CD4-positive, alpha-beta memory T cell (primary cell): ENCODE measurements around the gene BPIFB3. TPM values are rescaled to one million over a fixed set of nuclear protein-coding genes. Genes with fewer than 3 reads are reported as not detected.

ENCODE experiments used
- CTCF ChIA-PET: fragments of 350-600 bp; sonication (Branson Sonifier 250); formaldehyde crosslinking; loops from one replicate; lab custom pipeline; 2021; ENCODE audit warnings: inconsistent platforms; ENCODE audit not compliant: partially characterized antibody; lab: Charles Lee
- POLR2A ChIA-PET: fragments of 350-600 bp; sonication (Branson Sonifier 250); formaldehyde crosslinking; loops from one replicate; lab custom pipeline; 2021; ENCODE audit not compliant: partially characterized antibody; lab: Charles Lee
- DNase-seq, 5 donors: peaks; one replicate each; pipeline versions ENCODE4 v3.0.0 to v3.0.0-alpha.2; 2020 to 2022; ENCODE audit warnings: mixed read lengths in 1 of 5
- H3K27ac ChIP-seq: one replicate; pipeline ENCODE4 v1.7.0; 2013; ENCODE audit warnings: low read depth, low read length
- H3K27me3 ChIP-seq: 2 replicates; pipeline ENCODE4 v1.7.0; 2013; ENCODE audit warnings: mild to moderate bottlenecking, low read length, moderate library complexity; ENCODE audit not compliant: insufficient read depth
- H3K36me3 ChIP-seq: 2 replicates; pipeline ENCODE4 v1.7.0; 2013; ENCODE audit warnings: mild to moderate bottlenecking, low read length, moderate library complexity; ENCODE audit not compliant: insufficient read depth
- H3K4me1 ChIP-seq: 2 replicates; pipeline ENCODE4 v1.7.0; 2013; ENCODE audit warnings: mild to moderate bottlenecking, low read length, moderate library complexity; ENCODE audit not compliant: insufficient read depth
- H3K4me3 ChIP-seq, 2 donors: one replicate each; pipeline ENCODE4 v1.7.0; 2013; ENCODE audit warnings: low read length in 2 of 2, mild to moderate bottlenecking in 1 of 2
- H3K9me3 ChIP-seq, 2 donors: one replicate each; pipeline ENCODE4 v1.7.0; 2013; ENCODE audit warnings: low read length in 2 of 2, control low read depth in 1 of 2; ENCODE audit not compliant: control insufficient read depth in 1 of 2
- H3K27ac Mint-ChIP-seq, 7 donors: one replicate each; pipeline ENCODE4 v1.8.0; 2020 to 2021; ENCODE audit warnings: mixed read lengths in 7 of 7, mild to moderate bottlenecking in 6 of 7, inconsistent platforms in 3 of 7, moderate library complexity in 3 of 7
- H3K27me3 Mint-ChIP-seq, 2 donors: one replicate each; pipeline ENCODE4 v1.8.0; 2020 to 2021; ENCODE audit warnings: mixed read lengths in 2 of 2
- H3K36me3 Mint-ChIP-seq, 2 donors: one replicate each; pipeline ENCODE4 v1.8.0; 2020 to 2021; ENCODE audit warnings: mixed read lengths in 2 of 2, inconsistent platforms in 1 of 2, mild to moderate bottlenecking in 1 of 2
- H3K4me1 Mint-ChIP-seq, 4 donors: one replicate each; pipeline ENCODE4 v1.8.0; 2020 to 2021; ENCODE audit warnings: mixed read lengths in 4 of 4, mild to moderate bottlenecking in 1 of 4
- H3K4me3 Mint-ChIP-seq, 8 donors: one replicate each; pipeline ENCODE4 v1.8.0; 2020 to 2021; ENCODE audit warnings: mixed read lengths in 8 of 8, mild to moderate bottlenecking in 7 of 8, moderate library complexity in 6 of 8, inconsistent platforms in 3 of 8
- H3K9me3 Mint-ChIP-seq, 8 donors: one replicate each; pipeline ENCODE4 v1.8.0; 2020 to 2021; ENCODE audit warnings: mixed read lengths in 8 of 8, mild to moderate bottlenecking in 5 of 8, inconsistent platforms in 3 of 8, moderate library complexity in 1 of 8
- intact Hi-C: fragments of 100-400 bp; cut with micrococcal nuclease; formaldehyde crosslinking; loops from one replicate; pipeline ENCODE4 v1.15.1; 2023
- polyA plus RNA-seq, 2 donors: library from polyadenylated mRNA; unstranded; fragments of 300-500 nt; fragmentation: Illumina TruSeq; gene quantifications; one replicate each; pipeline ENCODE4 v1.2.3, GENCODE V29; 2021
- total RNA-seq, 2 experiments: library from RNA; stranded (reverse); gene quantifications; one replicate each; pipeline ENCODE4 v1.2.3, GENCODE V29; 2021

Gene BPIFB3
- total and polyA plus RNA-seq, 4 experiments from 2014 or later: not detected

- no peaks in the 10 kb centered on the region for H3K27me3 Mint-ChIP-seq
These were observed 30.8 kb upstream of the BPIFB3 start for GRCh38 chr20:33022694-33023438.

GRCh38 chr20:33023439-33024242, 30.1 kb upstream of the BPIFB3 start:
- Histone ChIP-seq H3K9me3 (no peaks in the 10 kb centered on the region), H3K4me3 (no peak overlapping the region), H3K27ac (no peak overlapping the region), H3K4me1 (no peaks in the 10 kb centered on the region), H3K36me3 (no peaks in the 10 kb centered on the region), H3K27me3 (no peaks in the 10 kb centered on the region)
- CTCF ChIA-PET: interaction anchor here (1.5 kb wide), 1 partner anchor 78 kb away, joined by 4 read pairs; no protein-coding TSS in a partner anchor
- no peaks in the 10 kb centered on the region for H3K36me3 Mint-ChIP-seq
- no peak overlapping the region for H3K4me3 Mint-ChIP-seq
- H3K9me3 Mint-ChIP-seq: no peaks in the 10 kb centered on the region
- no peak overlapping the region for H3K27ac Mint-ChIP-seq
- intact Hi-C loops: no loop called here
- peaks cover 0 to 7% (median 2%) of the 10 kb centered on the region in 4 donors for H3K4me1 Mint-ChIP-seq
- no peak for DNase-seq
- POLR2A ChIA-PET: no interaction called here
- H3K27me3 Mint-ChIP-seq: no peaks in the 10 kb centered on the region

More at GRCh38 chr20:33022694-33023438, 30.8 kb upstream of the BPIFB3 start:
- no peaks in the 10 kb centered on the region for H3K36me3 Mint-ChIP-seq
- no peaks in the 10 kb centered on the region for H3K36me3 ChIP-seq
- H3K9me3 Mint-ChIP-seq: no peaks in the 10 kb centered on the region
- H3K27ac ChIP-seq: no peak overlapping the region
- no peaks in the 10 kb centered on the region for H3K4me1 ChIP-seq
- no peaks in the 10 kb centered on the region for H3K27me3 ChIP-seq
- H3K9me3 ChIP-seq: no peaks in the 10 kb centered on the region
- no peak overlapping the region for H3K4me3 ChIP-seq
- intact Hi-C loops: no loop called here
- H3K4me1 Mint-ChIP-seq: peaks cover 0 to 7% (median 2%) of the 10 kb centered on the region in 4 donors
- ChIA-PET CTCF (no interaction called here), POLR2A (no interaction called here)
- peak overlapping the region in 1 of 7 donors; percentile 72 for H3K27ac Mint-ChIP-seq
- no peak for DNase-seq
- no peak overlapping the region for H3K4me3 Mint-ChIP-seq

GRCh38 chr20:33024243-33024560, 29.5 kb upstream of the BPIFB3 start:
- Histone ChIP-seq H3K9me3 (no peaks in the 10 kb centered on the region), H3K4me1 (no peaks in the 10 kb centered on the region), H3K4me3 (no peak overlapping the region), H3K36me3 (no peaks in the 10 kb centered on the region), H3K27ac (no peak overlapping the region), H3K27me3 (no peaks in the 10 kb centered on the region)
- ChIA-PET CTCF (interaction anchor here (1.5 kb wide), 1 partner anchor 79 kb away, joined by 4 read pairs; no protein-coding TSS in a partner anchor), POLR2A (no interaction called here)
- Mint-ChIP-seq H3K27ac (no peak overlapping the region), H3K36me3 (no peaks in the 10 kb centered on the region), H3K4me1 (peaks cover 0 to 7% (median 1%) of the 10 kb centered on the region in 4 donors), H3K9me3 (no peaks in the 10 kb centered on the region), H3K4me3 (no peak overlapping the region), H3K27me3 (no peaks in the 10 kb centered on the region)
- no peak for DNase-seq
- intact Hi-C loops: no loop called here

GRCh38 chr20:33024609-33025317, 28.9 kb upstream of the BPIFB3 start:
- H3K4me3 Mint-ChIP-seq: no peak overlapping the region
- no peaks in the 10 kb centered on the region for H3K9me3 ChIP-seq
- no peak overlapping the region for H3K27ac ChIP-seq
- intact Hi-C loops: no loop called here
- H3K4me1 ChIP-seq: no peaks in the 10 kb centered on the region
- DNase-seq: no peak
- H3K4me1 Mint-ChIP-seq: peaks cover 0 to 7% (median 1%) of the 10 kb centered on the region in 4 donors
- H3K36me3 ChIP-seq: no peaks in the 10 kb centered on the region
- POLR2A ChIA-PET: no interaction called here
- H3K27me3 Mint-ChIP-seq: no peaks in the 10 kb centered on the region
- H3K27me3 ChIP-seq: no peaks in the 10 kb centered on the region
- H3K9me3 Mint-ChIP-seq: no peaks in the 10 kb centered on the region
- no peaks in the 10 kb centered on the region for H3K36me3 Mint-ChIP-seq
- CTCF ChIA-PET: interaction anchor here (1.5 kb wide), 1 partner anchor 79 kb away, joined by 4 read pairs; no protein-coding TSS in a partner anchor
- H3K4me3 ChIP-seq: no peak overlapping the region
- H3K27ac Mint-ChIP-seq: no peak overlapping the region

GRCh38 chr20:33025318-33025876, 28.3 kb upstream of the BPIFB3 start:
- H3K27ac ChIP-seq: no peak overlapping the region
- Mint-ChIP-seq H3K4me3 (no peak overlapping the region), H3K4me1 (peaks cover 0 to 7% (median 1%) of the 10 kb centered on the region in 4 donors), H3K36me3 (no peaks in the 10 kb centered on the region), H3K27me3 (no peaks in the 10 kb centered on the region), H3K27ac (no peak overlapping the region), H3K9me3 (no peaks in the 10 kb centered on the region)
- H3K36me3 ChIP-seq: no peaks in the 10 kb centered on the region
- H3K4me3 ChIP-seq: no peak overlapping the region
- CTCF ChIA-PET: no interaction called here
- intact Hi-C loops: no loop called here
- no peak for DNase-seq
- no peaks in the 10 kb centered on the region for H3K9me3 ChIP-seq
- POLR2A ChIA-PET: no interaction called here
- H3K4me1 ChIP-seq: no peaks in the 10 kb centered on the region
- H3K27me3 ChIP-seq: no peaks in the 10 kb centered on the region

GRCh38 chr20:33026072-33026778, 27.5 kb upstream of the BPIFB3 start:
- ChIA-PET CTCF (interaction anchor here (0.8 kb wide), 1 partner anchor 81 kb away, joined by 3 read pairs; no protein-coding TSS in a partner anchor), POLR2A (no interaction called here)
- Mint-ChIP-seq H3K27me3 (no peaks in the 10 kb centered on the region), H3K27ac (no peak overlapping the region), H3K4me3 (no peak overlapping the region), H3K9me3 (no peaks in the 10 kb centered on the region), H3K36me3 (no peaks in the 10 kb centered on the region), H3K4me1 (peaks cover 0 to 7% (median 1%) of the 10 kb centered on the region in 4 donors)
- intact Hi-C loops: no loop called here
- DNase-seq: no peak
- Histone ChIP-seq H3K36me3 (no peaks in the 10 kb centered on the region), H3K4me3 (no peak overlapping the region), H3K27ac (no peak overlapping the region), H3K4me1 (no peaks in the 10 kb centered on the region), H3K9me3 (no peaks in the 10 kb centered on the region), H3K27me3 (no peaks in the 10 kb centered on the region)
